GM12878 (cell line): ENCODE measurements around the gene MT1X. TPM values are rescaled to one million over a fixed set of nuclear protein-coding genes. Genes with fewer than 3 reads are reported as not detected.

Experiments
- ATAC-seq: fragments of 200-7000 bp; cut with Tn5 transposase; 3 replicates; pipeline ENCODE4 v1.9.1; 2020; ENCODE audit warnings: mild to moderate bottlenecking, moderate library complexity
- BruUV-seq: library from RNA; stranded (reverse); fragments of 400-500 nt; replicated peaks from 2 replicates; lab custom pipeline; 2021; lab: Mats Ljungman, UMichigan
- CTCF ChIA-PET: fragments of 300-600 bp; sonication (Branson Sonifier 250); formaldehyde crosslinking; extraction: SDS; loops from one replicate; lab custom pipeline; 2021; ENCODE audit warnings: inconsistent platforms; lab: Yijun Ruan, JAX
- POLR2A ChIA-PET: fragments of 350-600 bp; formaldehyde crosslinking; extraction: SDS; loops from one replicate; lab custom pipeline; 2021; ENCODE audit warnings: inconsistent platforms; lab: Charles Lee
- RAD21 ChIA-PET: fragments of 300-600 bp; sonication (Branson Sonifier 250); formaldehyde crosslinking; loops from one replicate; lab custom pipeline; 2023; ENCODE audit warnings: antibody characterized with exemption; ENCODE audit not compliant: unreplicated experiment; lab: Charles Lee
- SMC1A ChIA-PET: fragments of 300-600 bp; sonication (Branson Sonifier 250); formaldehyde crosslinking; loops from one replicate; lab custom pipeline; 2023; ENCODE audit not compliant: unreplicated experiment, uncharacterized antibody; lab: Charles Lee
- DNase-seq: peaks from one replicate; pipeline ENCODE4 v3.0.0-alpha.2; 2011; ENCODE audit warnings: low read depth, low spot score
- FAIRE-seq: peaks from 3 replicates; lab custom pipeline; 2011; peaks lifted over from hg19 to GRCh38; lab: Jason Lieb, UNC
- H2AFZ ChIP-seq: 2 replicates; pipeline ENCODE4 v1.6.0; 2011; ENCODE audit warnings: low read depth, low read length, control low read depth; ENCODE audit not compliant: control insufficient read depth
- H3K27ac ChIP-seq: 2 replicates; pipeline ENCODE4 v1.5.1; 2011; ENCODE audit warnings: control low read depth; ENCODE audit not compliant: control insufficient read depth, insufficient read depth
- H3K27me3 ChIP-seq, 2 experiments: replicated peaks in 1 of 2; 2 replicates each; pipeline versions ENCODE4 v1.6.0 to v1.6.1; 2011; ENCODE audit warnings: low read length in 1 of 2; ENCODE audit not compliant: control insufficient read depth in 2 of 2, insufficient read depth in 2 of 2
- H3K36me3 ChIP-seq, 2 experiments: 2 replicates each; pipeline ENCODE4 v1.5.1; 2011; ENCODE audit warnings: low read length in 1 of 2; ENCODE audit not compliant: control insufficient read depth in 2 of 2, insufficient read depth in 2 of 2
- H3K4me1 ChIP-seq: 2 replicates; pipeline ENCODE4 v1.6.1; 2011; ENCODE audit warnings: mild to moderate bottlenecking, low read length, moderate library complexity, mixed read lengths; ENCODE audit not compliant: control insufficient read depth, insufficient read depth
- H3K4me2 ChIP-seq: 2 replicates; pipeline ENCODE4 v1.6.0; 2011; ENCODE audit warnings: control low read depth; ENCODE audit not compliant: control insufficient read depth, insufficient read depth
- H3K4me3 ChIP-seq: fragments of 200-600 bp; sonication (generic); 2 replicates; pipeline ENCODE4 v1.5.1; 2016
- H3K79me2 ChIP-seq: 2 replicates; pipeline ENCODE4 v1.6.0; 2011; ENCODE audit warnings: low read length; ENCODE audit not compliant: control insufficient read depth, insufficient read depth
- H3K9ac ChIP-seq: 2 replicates; pipeline ENCODE4 v1.8.0; 2011; ENCODE audit warnings: low read length, control low read depth, mixed read lengths; ENCODE audit not compliant: control insufficient read depth, insufficient read depth
- H3K9me3 ChIP-seq: replicated peaks from 3 replicates; pipeline ENCODE4 v1.5.1; 2011; ENCODE audit warnings: mild to moderate bottlenecking, low read length; ENCODE audit not compliant: control insufficient read depth, insufficient read depth
- H4K20me1 ChIP-seq: 2 replicates; pipeline ENCODE4 v1.6.0; 2011; ENCODE audit not compliant: control insufficient read depth, insufficient read depth
- BCL11A ChIP-seq: IDR thresholded peaks from 2 replicates; pipeline ENCODE4 v1.6.1; 2011; ENCODE audit warnings: low read depth, low read length
- CHD2 ChIP-seq: IDR thresholded peaks from 2 replicates; pipeline ENCODE4 v1.6.1; 2011; ENCODE audit warnings: low read depth, low read length, improper control_type of control experiment, borderline replicate concordance
- CHD4 ChIP-seq: fragments of 200-600 bp; sonication (generic); IDR thresholded peaks from 2 replicates; pipeline ENCODE4 v1.6.1; 2016; ENCODE audit warnings: mild to moderate bottlenecking
- EGR1 ChIP-seq, 2 experiments: IDR thresholded peaks; 1 replicate in 1 of 2; 2 replicates in 1 of 2; pipeline ENCODE4 v1.6.1; 2011 to 2012; ENCODE audit warnings: low read depth in 2 of 2, low read length in 2 of 2, borderline replicate concordance in 1 of 2, mild to moderate bottlenecking in 1 of 2, moderate library complexity in 1 of 2
- HDAC2 ChIP-seq: fragments of 200-600 bp; sonication (generic); IDR thresholded peaks from 2 replicates; pipeline ENCODE4 v1.6.1; 2017
- KAT2A ChIP-seq: conservative IDR thresholded peaks from 2 replicates; pipeline ENCODE4 v1.6.1; 2011; ENCODE audit warnings: low read depth, low read length; ENCODE audit not compliant: control insufficient read depth
- NR2C1 ChIP-seq: fragments of 450-650 bp; IDR thresholded peaks from 2 replicates; pipeline ENCODE4 v1.6.1; 2017; ENCODE audit warnings: antibody characterized with exemption, mild to moderate bottlenecking, moderate library complexity
- PAX8 ChIP-seq: fragments of 450-650 bp; IDR thresholded peaks from 2 replicates; pipeline ENCODE4 v1.6.1; 2017; ENCODE audit warnings: mild to moderate bottlenecking, moderate library complexity
- POLR2AphosphoS5 ChIP-seq: IDR thresholded peaks from 2 replicates; pipeline ENCODE4 v1.6.1; 2011; ENCODE audit warnings: mild to moderate bottlenecking, low read length, inconsistent platforms
- POU2F2 ChIP-seq: IDR thresholded peaks from 3 replicates; pipeline ENCODE4 v1.6.1; 2011; ENCODE audit warnings: low read depth, mild to moderate bottlenecking, low read length, borderline replicate concordance
- SMAD1 ChIP-seq: fragments of 450-650 bp; IDR thresholded peaks from 2 replicates; pipeline ENCODE4 v1.6.1; 2018; ENCODE audit warnings: mild to moderate bottlenecking, low read depth; ENCODE audit not compliant: partially characterized antibody
- SMC3 ChIP-seq: IDR thresholded peaks from 2 replicates; pipeline ENCODE4 v1.6.1; 2011; ENCODE audit warnings: low read length, improper control_type of control experiment, borderline replicate concordance
- SREBF2 ChIP-seq: IDR thresholded peaks from 2 replicates; pipeline ENCODE4 v1.6.1; 2012; ENCODE audit warnings: mild to moderate bottlenecking, low read length
- STAT1 ChIP-seq: fragments of 450-650 bp; conservative IDR thresholded peaks from 2 replicates; pipeline ENCODE4 v1.6.1; 2014; ENCODE audit warnings: antibody characterized with exemption, mild to moderate bottlenecking
- SUZ12 ChIP-seq: fragments of 200-600 bp; sonication (generic); IDR thresholded peaks from one replicate; pipeline ENCODE4 v1.6.1; 2018; ENCODE audit warnings: antibody characterized with exemption, mild to moderate bottlenecking; ENCODE audit not compliant: unreplicated experiment
- WGBS: methylation state at CpG from one replicate; pipeline ENCODE4 v1.1.6; 2016; ENCODE audit warnings: low lambda C conversion rate; ENCODE audit not compliant: insufficient replicate concordance, insufficient coverage; ENCODE audit errors: missing lambda C conversion rate; 5-methylcytosine and 5-hydroxymethylcytosine counted together
- in situ Hi-C: fragments of 300-500 bp; cut with MboI; formaldehyde crosslinking; loops from 9 replicates; pipeline ENCODE4 v1.14.3; 2018; ENCODE audit warnings: mixed read lengths
- intact Hi-C: fragments of 100-400 bp; cut with micrococcal nuclease; formaldehyde crosslinking; loops from one replicate; pipeline ENCODE4 v1.14.2; 2022; ENCODE audit not compliant: unreplicated experiment
- polyA plus RNA-seq, 11 experiments: library from polyadenylated mRNA; depleted of rRNA in 4 of 11; unstranded in 6 of 11; stranded (reverse) in 5 of 11; fragments of >200 nt; fragmentation: Nextera tagmentation in 4 of 11; fragmentation: Illumina TruSeq in 1 of 11; extraction: Ambion mirVana in 4 of 11; extraction: Trizol in 1 of 11; gene quantifications; 1 replicate in 1 of 11; 2 replicates in 10 of 11; pipeline versions ENCODE4 v1.2.1 to v1.2.3, GENCODE V29; 2011 to 2016; ENCODE audit warnings: inconsistent platforms in 2 of 11, missing spikeins in 2 of 11, low read depth in 1 of 11
- total RNA-seq, 4 experiments: library from RNA; depleted of rRNA in 3 of 4; stranded (reverse); fragments of >200 nt in 3 of 4; fragmentation: Illumina TruSeq in 1 of 4; extraction: Trizol in 1 of 4; gene quantifications; 2 replicates each; pipeline versions ENCODE4 v1.2.1 to v1.2.3, GENCODE V29; 2013 to 2021
- TF ChIP-seq, protein P1 (sequence below): fragments of 450-650 bp; IDR thresholded peaks from 2 replicates; pipeline ENCODE4 v1.6.1; 2017; ENCODE audit warnings: mild to moderate bottlenecking, moderate library complexity

MT1X gene
- total and polyA plus RNA-seq, 10 of the 15 experiments (the other 5 are each of a cell fraction or from before 2014, with no cell fraction given): 5.8 to 65.6 (median 15.4) TPM

DNA sequence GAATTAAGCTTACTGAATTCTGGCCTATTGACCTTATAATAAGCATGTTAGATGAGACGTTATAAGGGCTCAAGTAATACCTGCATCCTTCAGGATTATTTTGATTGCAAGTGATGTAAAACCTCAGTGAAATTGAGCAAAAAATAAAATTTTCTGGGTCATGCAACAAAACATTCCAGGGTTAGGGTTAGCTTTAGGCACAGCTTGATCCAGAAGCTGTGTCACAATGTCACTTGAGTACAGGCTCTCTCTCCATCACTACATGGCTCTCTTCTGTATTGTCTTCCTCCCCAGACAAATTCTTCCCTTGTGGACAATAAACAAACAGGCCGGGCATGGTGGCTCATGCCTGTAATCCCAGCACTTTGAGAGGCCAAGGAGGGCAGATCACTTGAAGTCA, 44.0 kb downstream of the MT1X start:
- H3K79me2 ChIP-seq: peaks cover 14% of the 10 kb centered on the region
- RAD21 ChIA-PET: no interaction called here
- POLR2A ChIA-PET: no interaction called here
- FAIRE-seq (no peak), DNase-seq (no peak), ATAC-seq (no peak)
- H3K36me3 ChIP-seq: no peaks in the 10 kb centered on the region
- H4K20me1 ChIP-seq: no peaks in the 10 kb centered on the region
- 80% methylated on average over 2 of the region's 2 CpGs for WGBS
- TF ChIP-seq CHD2 (no peak), STAT1 (no peak), BCL11A (no peak), SMC3 (no peak), EGR1 (IDR thresholded peaks at IDR 0.05; ENCODE audit: borderline replicate concordance in 1 of 2, low read depth in 2 of 2, low read length in 2 of 2) (no peak), POLR2AphosphoS5 (no peak), SUZ12 (no peak), SMAD1 (no peak), KAT2A (no peak), SREBF2 (no peak), CHD4 (no peak), PAX8 (no peak), POU2F2 (no peak), NR2C1 (no peak), HDAC2 (no peak)
- TF ChIP-seq, protein P1, sequence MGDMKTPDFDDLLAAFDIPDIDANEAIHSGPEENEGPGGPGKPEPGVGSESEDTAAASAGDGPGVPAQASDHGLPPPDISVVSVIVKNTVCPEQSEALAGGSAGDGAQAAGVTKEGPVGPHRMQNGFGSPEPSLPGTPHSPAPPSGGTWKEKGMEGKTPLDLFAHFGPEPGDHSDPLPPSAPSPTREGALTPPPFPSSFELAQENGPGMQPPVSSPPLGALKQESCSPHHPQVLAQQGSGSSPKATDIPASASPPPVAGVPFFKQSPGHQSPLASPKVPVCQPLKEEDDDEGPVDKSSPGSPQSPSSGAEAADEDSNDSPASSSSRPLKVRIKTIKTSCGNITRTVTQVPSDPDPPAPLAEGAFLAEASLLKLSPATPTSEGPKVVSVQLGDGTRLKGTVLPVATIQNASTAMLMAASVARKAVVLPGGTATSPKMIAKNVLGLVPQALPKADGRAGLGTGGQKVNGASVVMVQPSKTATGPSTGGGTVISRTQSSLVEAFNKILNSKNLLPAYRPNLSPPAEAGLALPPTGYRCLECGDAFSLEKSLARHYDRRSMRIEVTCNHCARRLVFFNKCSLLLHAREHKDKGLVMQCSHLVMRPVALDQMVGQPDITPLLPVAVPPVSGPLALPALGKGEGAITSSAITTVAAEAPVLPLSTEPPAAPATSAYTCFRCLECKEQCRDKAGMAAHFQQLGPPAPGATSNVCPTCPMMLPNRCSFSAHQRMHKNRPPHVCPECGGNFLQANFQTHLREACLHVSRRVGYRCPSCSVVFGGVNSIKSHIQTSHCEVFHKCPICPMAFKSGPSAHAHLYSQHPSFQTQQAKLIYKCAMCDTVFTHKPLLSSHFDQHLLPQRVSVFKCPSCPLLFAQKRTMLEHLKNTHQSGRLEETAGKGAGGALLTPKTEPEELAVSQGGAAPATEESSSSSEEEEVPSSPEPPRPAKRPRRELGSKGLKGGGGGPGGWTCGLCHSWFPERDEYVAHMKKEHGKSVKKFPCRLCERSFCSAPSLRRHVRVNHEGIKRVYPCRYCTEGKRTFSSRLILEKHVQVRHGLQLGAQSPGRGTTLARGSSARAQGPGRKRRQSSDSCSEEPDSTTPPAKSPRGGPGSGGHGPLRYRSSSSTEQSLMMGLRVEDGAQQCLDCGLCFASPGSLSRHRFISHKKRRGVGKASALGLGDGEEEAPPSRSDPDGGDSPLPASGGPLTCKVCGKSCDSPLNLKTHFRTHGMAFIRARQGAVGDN: no peak
- H3K4me3 ChIP-seq: no peak overlapping the region
- in situ Hi-C loops (no loop called here), intact Hi-C loops (no loop called here)
- SMC1A ChIA-PET: interaction anchor here (0.6 to 2.5 kb wide), 2 partner anchors 10 to 794 kb away, joined by 3 to 6 read pairs; no protein-coding TSS in a partner anchor
- no peak overlapping the region for H3K27ac ChIP-seq
- H3K4me1 ChIP-seq: peaks cover 2% of the 10 kb centered on the region
- no peaks in the 10 kb centered on the region for H3K9me3 ChIP-seq
- H3K27me3 ChIP-seq: no peaks in the 10 kb centered on the region
- no TSS peak for BruUV-seq
- CTCF ChIA-PET: interaction anchor here (0.7 kb wide), 1 partner anchor 18 kb away, joined by 3 read pairs; no protein-coding TSS in a partner anchor
- H3K9ac ChIP-seq: no peak overlapping the region
- no peak overlapping the region for H2AFZ ChIP-seq
- H3K4me2 ChIP-seq: no peak overlapping the region
